ENCODE data around the gene CARD10. TPM values are rescaled to one million over a fixed set of nuclear protein-coding genes. Genes with fewer than 3 reads are reported as not detected.
A peak's percentile ranks its signal among the peaks of the same experiment; 100 is the strongest.

The CARD10 gene
- total and polyA plus RNA-seq, 2 of the 13 experiments (the other 11 are each of a cell fraction or from before 2014, with no cell fraction given), result 35.2 to 55.8 TPM

DNA sequence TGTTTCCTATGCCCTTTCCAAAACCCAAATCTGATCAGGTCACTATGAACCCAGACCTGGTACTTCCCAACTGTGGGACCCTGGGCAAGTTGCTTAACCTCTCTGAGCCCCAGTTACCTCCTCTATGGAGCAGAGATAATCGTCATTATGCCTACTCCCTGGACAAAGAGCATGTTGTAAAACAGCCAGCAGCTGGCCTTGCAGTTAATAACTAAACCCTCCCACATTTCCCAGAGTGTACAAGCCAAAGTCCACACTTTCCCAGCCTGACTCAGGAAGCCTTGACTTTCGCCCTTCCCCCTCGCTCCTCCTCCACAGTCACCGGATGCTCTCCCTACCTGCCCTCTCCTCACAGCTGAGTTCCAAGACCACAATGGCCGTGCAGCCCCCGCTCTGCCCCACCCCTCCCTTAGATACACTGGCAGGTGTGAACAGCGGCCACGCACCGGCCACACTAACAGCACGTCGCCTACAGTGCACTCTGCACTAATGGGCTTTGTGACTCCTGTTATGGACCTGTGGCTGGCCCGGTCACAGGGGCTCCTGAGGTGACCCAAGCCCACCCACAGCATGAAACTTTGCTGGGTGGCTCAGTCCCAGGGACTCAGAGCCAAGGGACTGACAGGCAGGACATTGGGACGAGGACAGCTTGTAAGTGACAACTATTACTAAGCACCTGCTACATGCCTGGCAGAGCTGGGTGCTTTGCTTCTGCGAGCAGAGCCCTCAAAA lies 17.4 kb downstream of the CARD10 start (continued):
- TF ChIP-seq, protein P1, sequence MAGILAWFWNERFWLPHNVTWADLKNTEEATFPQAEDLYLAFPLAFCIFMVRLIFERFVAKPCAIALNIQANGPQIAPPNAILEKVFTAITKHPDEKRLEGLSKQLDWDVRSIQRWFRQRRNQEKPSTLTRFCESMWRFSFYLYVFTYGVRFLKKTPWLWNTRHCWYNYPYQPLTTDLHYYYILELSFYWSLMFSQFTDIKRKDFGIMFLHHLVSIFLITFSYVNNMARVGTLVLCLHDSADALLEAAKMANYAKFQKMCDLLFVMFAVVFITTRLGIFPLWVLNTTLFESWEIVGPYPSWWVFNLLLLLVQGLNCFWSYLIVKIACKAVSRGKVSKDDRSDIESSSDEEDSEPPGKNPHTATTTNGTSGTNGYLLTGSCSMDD (CRISPR knock-in tag; IDR thresholded peaks at IDR 0.05), result no peak
- TF ChIP-seq TSC22D2 (CRISPR knock-in tag; IDR thresholded peaks at IDR 0.05; ENCODE audit: borderline replicate concordance) (peak; percentile 81), TOE1 (CRISPR knock-in tag; IDR thresholded peaks at IDR 0.05) (no peak), TAF1 (CRISPR knock-in tag; IDR thresholded peaks at IDR 0.05) (peak; percentile 0; the same call in 1 of the 2 replicates), ZNF383 (CRISPR knock-in tag; IDR thresholded peaks at IDR 0.05; ENCODE audit: borderline replicate concordance) (peak; percentile 94), ZNF761 (CRISPR knock-in tag; conservative IDR thresholded peaks at IDR 0.05) (peak; percentile 97), ZNF678 (CRISPR knock-in tag; IDR thresholded peaks at IDR 0.05) (peak; percentile 98), ZNF432 (CRISPR knock-in tag; IDR thresholded peaks at IDR 0.05; ENCODE audit: borderline replicate concordance) (no peak), BRD4 (CRISPR knock-in tag; IDR thresholded peaks at IDR 0.05) (peak; percentile 76; the same call in 1 of the 2 replicates), ZNF780A (CRISPR knock-in tag; IDR thresholded peaks at IDR 0.05) (peak; percentile 28; the same call in 1 of the 2 replicates), SAFB2 (CRISPR knock-in tag; IDR thresholded peaks at IDR 0.05; ENCODE audit: borderline replicate concordance, low read depth) (no peak; the same call in 1 of the 2 replicates), ZNF446 (CRISPR knock-in tag; IDR thresholded peaks at IDR 0.05) (0 out of 2 replicates have a peak, but pooled peaks have one; percentile 63), NONO (IDR thresholded peaks at IDR 0.05) (no peak), NONO (CRISPR knock-in tag; conservative IDR thresholded peaks at IDR 0.05) (peak; percentile 98), TMF1 (CRISPR knock-in tag; IDR thresholded peaks at IDR 0.05; ENCODE audit: low read depth) (no peak), NFE2L2 (IDR thresholded peaks at IDR 0.05; ENCODE audit: low read length) (0 out of 2 replicates have a peak, but pooled peaks have one; percentile 4), WIZ (CRISPR knock-in tag; IDR thresholded peaks at IDR 0.05) (no peak; the same call in 1 of the 2 replicates), HNRNPL (IDR thresholded peaks at IDR 0.05; ENCODE audit: low read depth, low read length) (0 out of 2 replicates have a peak, but pooled peaks have one; percentile 56), PAWR (CRISPR knock-in tag; IDR thresholded peaks at IDR 0.05; ENCODE audit: borderline replicate concordance) (peak; percentile 57; the same call in 1 of the 2 replicates), CCDC6 (CRISPR knock-in tag; IDR thresholded peaks at IDR 0.05) (peak; percentile 99), MBD4 (IDR thresholded peaks at IDR 0.05; ENCODE audit: borderline replicate concordance, low read length) (no peak)
- TF ChIP-seq, protein P2, sequence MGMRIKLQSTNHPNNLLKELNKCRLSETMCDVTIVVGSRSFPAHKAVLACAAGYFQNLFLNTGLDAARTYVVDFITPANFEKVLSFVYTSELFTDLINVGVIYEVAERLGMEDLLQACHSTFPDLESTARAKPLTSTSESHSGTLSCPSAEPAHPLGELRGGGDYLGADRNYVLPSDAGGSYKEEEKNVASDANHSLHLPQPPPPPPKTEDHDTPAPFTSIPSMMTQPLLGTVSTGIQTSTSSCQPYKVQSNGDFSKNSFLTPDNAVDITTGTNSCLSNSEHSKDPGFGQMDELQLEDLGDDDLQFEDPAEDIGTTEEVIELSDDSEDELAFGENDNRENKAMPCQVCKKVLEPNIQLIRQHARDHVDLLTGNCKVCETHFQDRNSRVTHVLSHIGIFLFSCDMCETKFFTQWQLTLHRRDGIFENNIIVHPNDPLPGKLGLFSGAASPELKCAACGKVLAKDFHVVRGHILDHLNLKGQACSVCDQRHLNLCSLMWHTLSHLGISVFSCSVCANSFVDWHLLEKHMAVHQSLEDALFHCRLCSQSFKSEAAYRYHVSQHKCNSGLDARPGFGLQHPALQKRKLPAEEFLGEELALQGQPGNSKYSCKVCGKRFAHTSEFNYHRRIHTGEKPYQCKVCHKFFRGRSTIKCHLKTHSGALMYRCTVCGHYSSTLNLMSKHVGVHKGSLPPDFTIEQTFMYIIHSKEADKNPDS (CRISPR knock-in tag; IDR thresholded peaks at IDR 0.05), result peak; percentile 77; the same call in 1 of the 2 replicates
- TF ChIP-seq, protein P3, sequence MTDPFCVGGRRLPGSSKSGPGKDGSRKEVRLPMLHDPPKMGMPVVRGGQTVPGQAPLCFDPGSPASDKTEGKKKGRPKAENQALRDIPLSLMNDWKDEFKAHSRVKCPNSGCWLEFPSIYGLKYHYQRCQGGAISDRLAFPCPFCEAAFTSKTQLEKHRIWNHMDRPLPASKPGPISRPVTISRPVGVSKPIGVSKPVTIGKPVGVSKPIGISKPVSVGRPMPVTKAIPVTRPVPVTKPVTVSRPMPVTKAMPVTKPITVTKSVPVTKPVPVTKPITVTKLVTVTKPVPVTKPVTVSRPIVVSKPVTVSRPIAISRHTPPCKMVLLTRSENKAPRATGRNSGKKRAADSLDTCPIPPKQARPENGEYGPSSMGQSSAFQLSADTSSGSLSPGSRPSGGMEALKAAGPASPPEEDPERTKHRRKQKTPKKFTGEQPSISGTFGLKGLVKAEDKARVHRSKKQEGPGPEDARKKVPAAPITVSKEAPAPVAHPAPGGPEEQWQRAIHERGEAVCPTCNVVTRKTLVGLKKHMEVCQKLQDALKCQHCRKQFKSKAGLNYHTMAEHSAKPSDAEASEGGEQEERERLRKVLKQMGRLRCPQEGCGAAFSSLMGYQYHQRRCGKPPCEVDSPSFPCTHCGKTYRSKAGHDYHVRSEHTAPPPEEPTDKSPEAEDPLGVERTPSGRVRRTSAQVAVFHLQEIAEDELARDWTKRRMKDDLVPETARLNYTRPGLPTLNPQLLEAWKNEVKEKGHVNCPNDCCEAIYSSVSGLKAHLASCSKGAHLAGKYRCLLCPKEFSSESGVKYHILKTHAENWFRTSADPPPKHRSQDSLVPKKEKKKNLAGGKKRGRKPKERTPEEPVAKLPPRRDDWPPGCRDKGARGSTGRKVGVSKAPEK (CRISPR knock-in tag; IDR thresholded peaks at IDR 0.05; ENCODE audit: borderline replicate concordance), result no peak

Measured in HepG2 (cell line).